ENCODE measurements around the gene GRID1.

DNA sequence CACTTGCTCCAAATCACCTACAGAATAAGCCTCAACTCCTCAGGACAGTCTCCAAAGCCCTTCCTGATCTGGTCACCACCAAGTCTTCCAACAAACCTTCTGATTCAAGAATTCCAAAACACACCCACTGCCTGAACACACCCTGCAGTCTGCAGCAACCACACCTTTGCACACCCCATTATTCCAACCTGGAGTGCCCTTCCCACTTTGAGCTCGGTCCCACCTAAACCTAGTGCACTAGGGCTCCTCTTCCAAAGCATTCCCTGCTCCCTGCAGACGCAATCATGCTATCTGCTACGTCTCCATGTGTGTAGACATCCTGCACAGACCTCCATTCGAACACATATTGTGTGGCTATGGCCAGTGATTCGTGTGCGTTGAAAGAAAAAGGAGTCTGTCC, 289.3 kb downstream of the GRID1 start:
- TF ChIP-seq SUZ12 (IDR thresholded peaks at IDR 0.05; ENCODE audit: extremely low read depth, insufficient read depth, insufficient read length) (no peak), YY1 (IDR thresholded peaks at IDR 0.05; ENCODE audit: insufficient read depth, insufficient read length) (no peak)
